ENCODE results near the gene UBXN2A. TPM values are rescaled to one million over a fixed set of nuclear protein-coding genes. Genes with fewer than 3 reads are reported as not detected.
A peak's percentile ranks its signal among the peaks of the same experiment; 100 is the strongest.

The UBXN2A gene
- total and polyA plus RNA-seq, 4 donors, result 2.7 to 6.3 (median 4.9) TPM

DNA sequence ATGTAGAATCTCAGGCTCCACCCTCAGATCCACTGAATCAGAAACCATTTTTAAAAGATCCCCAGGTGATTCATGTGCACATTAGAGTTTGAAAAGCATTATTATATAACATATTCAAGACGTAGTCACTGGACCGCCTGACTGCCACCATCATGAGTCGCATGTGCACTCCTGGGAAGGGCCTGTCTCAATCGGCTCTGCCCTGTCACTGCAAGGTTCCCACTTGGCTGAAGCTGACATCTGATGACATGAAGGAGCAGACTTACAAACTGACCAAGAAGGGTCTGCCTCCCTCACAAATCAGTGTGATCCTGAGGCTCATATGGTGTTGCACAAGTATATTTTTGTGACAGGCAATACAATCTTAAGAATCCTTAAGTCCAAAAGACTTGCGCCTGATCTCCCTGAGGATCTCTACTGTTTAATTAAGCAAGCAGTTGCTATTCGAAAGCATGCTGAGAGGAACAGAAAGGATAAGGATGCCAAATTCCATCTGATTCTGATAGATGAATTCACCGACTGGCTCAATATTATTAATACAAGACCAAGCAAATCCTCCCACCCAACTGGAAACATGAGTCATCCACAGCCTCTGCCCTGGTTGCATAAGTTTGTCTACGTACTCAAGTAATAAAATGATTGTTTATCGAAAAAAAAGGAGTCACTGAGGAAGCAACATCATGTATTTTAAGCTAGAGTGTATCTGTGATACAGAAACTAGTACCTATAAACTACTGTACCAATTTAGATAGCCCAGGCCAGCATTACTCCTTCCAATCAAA is 39.5 kb upstream of the UBXN2A start:
- Histone ChIP-seq H3K36me3 (ENCODE audit: control insufficient read depth in 4 of 4, insufficient read depth in 3 of 4, low read depth in 1 of 4, low read length in 3 of 4) (no peaks in the 10 kb centered on the region), H3K4me1 (ENCODE audit: control insufficient read depth in 4 of 4, insufficient read depth in 4 of 4, low read length in 3 of 4) (peaks cover 2 to 10% (median 4%) of the 10 kb centered on the region in 4 donors), H3K4me3 (ENCODE audit: low read depth in 1 of 3, low read length in 3 of 3) (no peak overlapping the region), H3K27ac (ENCODE audit: low read depth in 1 of 2, low read length in 2 of 2) (no peak overlapping the region), H3K9me3 (ENCODE audit: control insufficient read depth in 4 of 4, low read length in 3 of 4) (no peaks in the 10 kb centered on the region), H3K9ac (ENCODE audit: low read depth in 1 of 2, low read length in 2 of 2) (no peak overlapping the region), H3K27me3 (ENCODE audit: control insufficient read depth in 4 of 4, insufficient read depth in 4 of 4, low read length in 3 of 4) (no peaks in the 10 kb centered on the region)
- 81% methylated on average over 9 of the region's 9 CpGs for WGBS
- DNase-seq (ENCODE audit: low spot score), result no peak
- TF ChIP-seq JUND (IDR thresholded peaks at IDR 0.05), result peak; percentile 63 to 80
- TF ChIP-seq HNF4A (conservative IDR thresholded peaks at IDR 0.05), result no peak
- no peak for TF ChIP-seq RAD21 (IDR thresholded peaks at IDR 0.05)
- no peak for TF ChIP-seq NR2F2 (IDR thresholded peaks at IDR 0.05)

DNA sequence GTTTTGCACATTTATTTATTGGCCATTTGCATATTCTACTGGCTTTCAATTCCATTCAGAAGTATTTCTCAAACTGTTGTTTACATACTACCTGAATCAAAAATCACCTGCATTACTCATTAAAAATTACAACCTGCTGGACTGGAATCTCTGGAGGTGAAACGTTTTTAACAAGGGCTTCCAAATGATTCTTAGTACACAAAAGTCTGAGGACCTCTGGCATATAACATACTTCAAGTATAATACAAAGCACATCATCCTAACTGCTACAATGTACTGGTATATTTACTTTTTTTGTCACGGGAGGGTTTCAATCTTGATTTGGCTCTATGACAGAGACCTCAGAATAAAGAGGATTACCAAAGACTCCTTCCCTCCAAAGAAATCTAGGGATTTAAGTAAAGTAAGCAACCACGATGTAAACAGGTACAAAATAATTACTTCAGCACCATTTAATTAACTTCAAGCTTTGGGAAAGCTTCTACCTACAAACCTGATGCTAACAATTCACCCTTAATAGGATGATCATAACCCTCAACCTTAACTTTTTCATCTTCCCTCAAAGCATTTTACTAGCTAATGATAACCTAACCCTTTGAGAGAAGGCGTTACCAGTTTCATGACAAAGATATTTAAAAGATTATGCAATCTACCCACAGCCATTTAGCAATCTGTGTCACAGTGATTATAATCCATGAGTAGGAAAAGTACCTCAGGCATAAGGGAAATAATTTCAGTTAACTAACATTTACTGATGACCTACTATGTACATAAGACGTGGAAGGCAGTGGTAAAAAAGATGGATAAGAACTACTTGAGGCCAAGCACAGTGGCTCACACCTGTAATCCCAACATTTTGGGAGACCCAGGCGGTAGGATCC is 38.1 kb upstream of the UBXN2A start:
- H3K27ac ChIP-seq (ENCODE audit: low read depth in 1 of 2, low read length in 2 of 2), result no peak overlapping the region
- no peaks in the 10 kb centered on the region for H3K9me3 ChIP-seq (ENCODE audit: control insufficient read depth in 4 of 4, low read length in 3 of 4)
- no peaks in the 10 kb centered on the region for H3K36me3 ChIP-seq (ENCODE audit: control insufficient read depth in 4 of 4, insufficient read depth in 3 of 4, low read depth in 1 of 4, low read length in 3 of 4)
- H3K4me3 ChIP-seq (ENCODE audit: low read depth in 1 of 3, low read length in 3 of 3), result no peak overlapping the region
- TF ChIP-seq, protein P1, sequence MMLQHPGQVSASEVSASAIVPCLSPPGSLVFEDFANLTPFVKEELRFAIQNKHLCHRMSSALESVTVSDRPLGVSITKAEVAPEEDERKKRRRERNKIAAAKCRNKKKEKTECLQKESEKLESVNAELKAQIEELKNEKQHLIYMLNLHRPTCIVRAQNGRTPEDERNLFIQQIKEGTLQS (IDR thresholded peaks at IDR 0.05), result peak; percentile 34
- peak; percentile 31 for TF ChIP-seq YY1 (IDR thresholded peaks at IDR 0.05)
- TF ChIP-seq, protein P2, sequence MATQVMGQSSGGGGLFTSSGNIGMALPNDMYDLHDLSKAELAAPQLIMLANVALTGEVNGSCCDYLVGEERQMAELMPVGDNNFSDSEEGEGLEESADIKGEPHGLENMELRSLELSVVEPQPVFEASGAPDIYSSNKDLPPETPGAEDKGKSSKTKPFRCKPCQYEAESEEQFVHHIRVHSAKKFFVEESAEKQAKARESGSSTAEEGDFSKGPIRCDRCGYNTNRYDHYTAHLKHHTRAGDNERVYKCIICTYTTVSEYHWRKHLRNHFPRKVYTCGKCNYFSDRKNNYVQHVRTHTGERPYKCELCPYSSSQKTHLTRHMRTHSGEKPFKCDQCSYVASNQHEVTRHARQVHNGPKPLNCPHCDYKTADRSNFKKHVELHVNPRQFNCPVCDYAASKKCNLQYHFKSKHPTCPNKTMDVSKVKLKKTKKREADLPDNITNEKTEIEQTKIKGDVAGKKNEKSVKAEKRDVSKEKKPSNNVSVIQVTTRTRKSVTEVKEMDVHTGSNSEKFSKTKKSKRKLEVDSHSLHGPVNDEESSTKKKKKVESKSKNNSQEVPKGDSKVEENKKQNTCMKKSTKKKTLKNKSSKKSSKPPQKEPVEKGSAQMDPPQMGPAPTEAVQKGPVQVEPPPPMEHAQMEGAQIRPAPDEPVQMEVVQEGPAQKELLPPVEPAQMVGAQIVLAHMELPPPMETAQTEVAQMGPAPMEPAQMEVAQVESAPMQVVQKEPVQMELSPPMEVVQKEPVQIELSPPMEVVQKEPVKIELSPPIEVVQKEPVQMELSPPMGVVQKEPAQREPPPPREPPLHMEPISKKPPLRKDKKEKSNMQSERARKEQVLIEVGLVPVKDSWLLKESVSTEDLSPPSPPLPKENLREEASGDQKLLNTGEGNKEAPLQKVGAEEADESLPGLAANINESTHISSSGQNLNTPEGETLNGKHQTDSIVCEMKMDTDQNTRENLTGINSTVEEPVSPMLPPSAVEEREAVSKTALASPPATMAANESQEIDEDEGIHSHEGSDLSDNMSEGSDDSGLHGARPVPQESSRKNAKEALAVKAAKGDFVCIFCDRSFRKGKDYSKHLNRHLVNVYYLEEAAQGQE (IDR thresholded peaks at IDR 0.05), result no peak
- no peak for TF ChIP-seq JUND (IDR thresholded peaks at IDR 0.05)
- no peak for TF ChIP-seq HNF4A (conservative IDR thresholded peaks at IDR 0.05)
- TF ChIP-seq, protein P3, sequence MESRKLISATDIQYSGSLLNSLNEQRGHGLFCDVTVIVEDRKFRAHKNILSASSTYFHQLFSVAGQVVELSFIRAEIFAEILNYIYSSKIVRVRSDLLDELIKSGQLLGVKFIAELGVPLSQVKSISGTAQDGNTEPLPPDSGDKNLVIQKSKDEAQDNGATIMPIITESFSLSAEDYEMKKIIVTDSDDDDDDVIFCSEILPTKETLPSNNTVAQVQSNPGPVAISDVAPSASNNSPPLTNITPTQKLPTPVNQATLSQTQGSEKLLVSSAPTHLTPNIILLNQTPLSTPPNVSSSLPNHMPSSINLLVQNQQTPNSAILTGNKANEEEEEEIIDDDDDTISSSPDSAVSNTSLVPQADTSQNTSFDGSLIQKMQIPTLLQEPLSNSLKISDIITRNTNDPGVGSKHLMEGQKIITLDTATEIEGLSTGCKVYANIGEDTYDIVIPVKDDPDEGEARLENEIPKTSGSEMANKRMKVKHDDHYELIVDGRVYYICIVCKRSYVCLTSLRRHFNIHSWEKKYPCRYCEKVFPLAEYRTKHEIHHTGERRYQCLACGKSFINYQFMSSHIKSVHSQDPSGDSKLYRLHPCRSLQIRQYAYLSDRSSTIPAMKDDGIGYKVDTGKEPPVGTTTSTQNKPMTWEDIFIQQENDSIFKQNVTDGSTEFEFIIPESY (IDR thresholded peaks at IDR 0.05), result no peak
- TF ChIP-seq NR2F2 (IDR thresholded peaks at IDR 0.05), result no peak
- peaks cover 0 to 10% (median 3%) of the 10 kb centered on the region in 4 donors for H3K4me1 ChIP-seq (ENCODE audit: control insufficient read depth in 4 of 4, insufficient read depth in 4 of 4, low read length in 3 of 4)
- H3K9ac ChIP-seq (ENCODE audit: low read depth in 1 of 2, low read length in 2 of 2), result no peak overlapping the region
- DNase-seq (ENCODE audit: low spot score), result no peak
- no peaks in the 10 kb centered on the region for H3K27me3 ChIP-seq (ENCODE audit: control insufficient read depth in 4 of 4, insufficient read depth in 4 of 4, low read length in 3 of 4)
- 58% methylated on average over 6 of the region's 6 CpGs for whole genome bisulfite sequencing

DNA sequence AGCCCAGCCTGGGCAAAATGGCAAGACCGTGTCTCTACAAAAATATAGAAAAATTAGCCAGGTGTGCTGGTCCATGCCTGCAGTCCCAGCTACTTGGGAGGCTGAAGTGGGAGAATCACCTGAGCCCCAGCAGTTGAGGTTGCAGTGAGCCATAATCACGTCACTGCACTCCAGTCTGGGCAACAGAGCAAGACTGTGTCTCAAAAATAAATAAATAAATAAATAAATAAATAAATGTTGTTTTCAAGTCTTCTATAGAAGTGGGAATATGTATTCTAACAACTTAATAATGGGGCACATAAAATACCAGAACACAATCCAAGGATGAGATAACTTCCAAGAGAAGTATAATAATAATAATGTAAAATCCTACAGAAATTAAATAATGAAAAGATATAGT is 37.2 kb upstream of the UBXN2A start:
- Histone ChIP-seq H3K9me3 (ENCODE audit: control insufficient read depth in 4 of 4, low read length in 3 of 4) (no peaks in the 10 kb centered on the region), H3K27ac (ENCODE audit: low read depth in 1 of 2, low read length in 2 of 2) (no peak overlapping the region), H3K4me1 (ENCODE audit: control insufficient read depth in 4 of 4, insufficient read depth in 4 of 4, low read length in 3 of 4) (peaks cover 0 to 10% (median 3%) of the 10 kb centered on the region in 4 donors), H3K27me3 (ENCODE audit: control insufficient read depth in 4 of 4, insufficient read depth in 4 of 4, low read length in 3 of 4) (no peaks in the 10 kb centered on the region), H3K4me3 (ENCODE audit: low read depth in 1 of 3, low read length in 3 of 3) (no peak overlapping the region), H3K9ac (ENCODE audit: low read depth in 1 of 2, low read length in 2 of 2) (no peak overlapping the region), H3K36me3 (ENCODE audit: control insufficient read depth in 4 of 4, insufficient read depth in 3 of 4, low read depth in 1 of 4, low read length in 3 of 4) (no peaks in the 10 kb centered on the region)
- 93% methylated on average over 2 of the region's 2 CpGs for WGBS
- no peak for DNase-seq (ENCODE audit: low spot score)
- TF ChIP-seq TAF1 (conservative IDR thresholded peaks at IDR 0.05) (no peak), SP1 (IDR thresholded peaks at IDR 0.05) (no peak), EGR1 (IDR thresholded peaks at IDR 0.05; ENCODE audit: low read depth in 2 of 2) (no peak), HNF4G (IDR thresholded peaks at IDR 0.05) (no peak), YY1 (IDR thresholded peaks at IDR 0.05) (no peak), HNF4A (conservative IDR thresholded peaks at IDR 0.05) (no peak), FOXA1 (IDR thresholded peaks at IDR 0.05) (no peak), GABPA (IDR thresholded peaks at IDR 0.05 in 1 of 2, conservative IDR thresholded peaks at IDR 0.05 in 1 of 2) (no peak), JUND (IDR thresholded peaks at IDR 0.05) (no peak), NR2F2 (IDR thresholded peaks at IDR 0.05) (no peak)
- TF ChIP-seq, protein P1 (IDR thresholded peaks at IDR 0.05), result no peak
- TF ChIP-seq, protein P2 (IDR thresholded peaks at IDR 0.05), result no peak

Data from liver (tissue), 9 donors.